ENCODE measurements around the gene UBAC1.
A peak's percentile ranks its signal among the peaks of the same experiment; 100 is the strongest.

Gene UBAC1

GRCh38 chr9:135910757-135911156, 50.4 kb downstream of the UBAC1 start:
- no peak for DNase-seq

- DNase-seq, result no peak
Observed at GRCh38 chr9:135910216-135910615, 51.0 kb downstream of the UBAC1 start.

GRCh38 chr9:135909371-135909770, 51.8 kb downstream of the UBAC1 start:
- DNase-seq, result no peak

- no peak for DNase-seq
Observed at GRCh38 chr9:135908754-135909204, 52.4 kb downstream of the UBAC1 start.

- DNase-seq, result no peak
Observed at GRCh38 chr9:135908093-135908753, 53.0 kb downstream of the UBAC1 start.

- DNase-seq, result peak; percentile 92
Observed at GRCh38 chr9:135907431-135908092, 53.6 kb downstream of the UBAC1 start, which contains the start of gene CAMSAP1. Gene CAMSAP1, minus strand, starts transcription at chr9:135907546. Its CDS starts 387 bp downstream, at chr9:135907159.

GRCh38 chr9:135907006-135907430, 54.2 kb downstream of the UBAC1 start:
- DNase-seq, result no peak

GRCh38 chr9:135906291-135907005, 54.7 kb downstream of the UBAC1 start:
- DNase-seq, result no peak

- DNase-seq, result no peak
Observed at GRCh38 chr9:135905380-135906258, 55.6 kb downstream of the UBAC1 start.

GRCh38 chr9:135903786-135904520, 57.2 kb downstream of the UBAC1 start:
- no peak for DNase-seq

- DNase-seq, result no peak
Observed at GRCh38 chr9:135903358-135903656, 57.9 kb downstream of the UBAC1 start.

GRCh38 chr9:135902655-135903357, 58.4 kb downstream of the UBAC1 start:
- DNase-seq, result no peak

GRCh38 chr9:135901826-135902225, 59.3 kb downstream of the UBAC1 start:
- no peak for DNase-seq

GRCh38 chr9:135901031-135901758, 60.0 kb downstream of the UBAC1 start:
- no peak for DNase-seq

- no peak for DNase-seq
Observed at GRCh38 chr9:135898634-135899407, 62.4 kb downstream of the UBAC1 start.

GRCh38 chr9:135896626-135897025, 64.5 kb downstream of the UBAC1 start:
- DNase-seq, result no peak

- no peak for DNase-seq
Observed at GRCh38 chr9:135896205-135896604, 65.0 kb downstream of the UBAC1 start.

- DNase-seq, result no peak
Observed at GRCh38 chr9:135895202-135895848, 65.8 kb downstream of the UBAC1 start.

GRCh38 chr9:135893104-135893503, 68.1 kb downstream of the UBAC1 start:
- no peak for DNase-seq

All from CD4-positive, alpha-beta T cell treated with Interferon gamma for 1 hour (primary cell).